Prostate gland (tissue), 2 donors: Measurements from ENCODE around the gene INTS15.

ENCODE experiments used
- POLR2A ChIP-seq: fragments of 450-650 bp; IDR thresholded peaks from one replicate; pipeline ENCODE4 v1.6.1; 2016; ENCODE audit warnings: antibody characterized with exemption, mild to moderate bottlenecking
- TF ChIP-seq, protein P1 (sequence below), 4 experiments: fragments of 200-600 bp in 2 of 4; fragments of 450-650 bp in 2 of 4; sonication (generic) in 2 of 4; IDR thresholded peaks; 1 replicate in 3 of 4; 2 replicates in 1 of 4; pipeline ENCODE4 v1.5.1; 2016 to 2019; ENCODE audit warnings: antibody characterized with exemption in 4 of 4, mild to moderate bottlenecking in 2 of 4, moderate library complexity in 2 of 4

DNA sequence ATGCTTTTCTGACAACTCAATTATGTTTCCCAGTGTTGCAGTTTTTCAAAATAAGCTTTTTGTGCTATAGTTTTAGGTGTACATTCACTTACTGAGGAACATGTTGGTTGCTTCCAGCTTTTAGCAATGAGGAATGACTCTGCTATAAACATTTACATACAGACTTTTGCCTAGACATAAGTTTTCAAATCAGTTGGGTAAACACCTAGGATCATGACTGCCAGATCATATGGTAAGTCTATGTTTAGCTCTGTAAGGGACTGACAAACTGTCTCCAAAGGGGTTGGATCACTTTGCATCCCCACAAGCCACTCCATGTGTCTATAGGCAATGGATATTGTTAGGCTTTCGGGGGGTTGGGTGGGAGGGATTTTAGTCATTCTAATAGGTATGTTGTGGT is 27.7 kb upstream of the INTS15 start:
- TF ChIP-seq POLR2A = no peak
- TF ChIP-seq, protein P1, sequence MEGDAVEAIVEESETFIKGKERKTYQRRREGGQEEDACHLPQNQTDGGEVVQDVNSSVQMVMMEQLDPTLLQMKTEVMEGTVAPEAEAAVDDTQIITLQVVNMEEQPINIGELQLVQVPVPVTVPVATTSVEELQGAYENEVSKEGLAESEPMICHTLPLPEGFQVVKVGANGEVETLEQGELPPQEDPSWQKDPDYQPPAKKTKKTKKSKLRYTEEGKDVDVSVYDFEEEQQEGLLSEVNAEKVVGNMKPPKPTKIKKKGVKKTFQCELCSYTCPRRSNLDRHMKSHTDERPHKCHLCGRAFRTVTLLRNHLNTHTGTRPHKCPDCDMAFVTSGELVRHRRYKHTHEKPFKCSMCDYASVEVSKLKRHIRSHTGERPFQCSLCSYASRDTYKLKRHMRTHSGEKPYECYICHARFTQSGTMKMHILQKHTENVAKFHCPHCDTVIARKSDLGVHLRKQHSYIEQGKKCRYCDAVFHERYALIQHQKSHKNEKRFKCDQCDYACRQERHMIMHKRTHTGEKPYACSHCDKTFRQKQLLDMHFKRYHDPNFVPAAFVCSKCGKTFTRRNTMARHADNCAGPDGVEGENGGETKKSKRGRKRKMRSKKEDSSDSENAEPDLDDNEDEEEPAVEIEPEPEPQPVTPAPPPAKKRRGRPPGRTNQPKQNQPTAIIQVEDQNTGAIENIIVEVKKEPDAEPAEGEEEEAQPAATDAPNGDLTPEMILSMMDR (IDR thresholded peaks at IDR 0.05) = no peak
